Stimulated activated CD4-positive, alpha-beta T cell treated with anti-CD3 and anti-CD28 coated beads, Interleukin-4, amount 100 ng/mL, for 1 hour (primary cell): Measurements from ENCODE around the gene CMTM7.
"Not testable (repeated sequence)": the region's sequence is repeated elsewhere in the genome, so short reads cannot be mapped to it uniquely, and the experiment has no call there.

Experiments used
- DNase-seq: peaks from one replicate; pipeline ENCODE4 v3.0.0-alpha.2; 2020

The CMTM7 gene

GRCh38 chr3:32439421-32439820, 47.8 kb downstream of the CMTM7 start:
- DNase-seq = not testable (repeated sequence)

GRCh38 chr3:32440611-32441350, 49.1 kb downstream of the CMTM7 start:
- DNase-seq = no peak

GRCh38 chr3:32442766-32443165, 51.1 kb downstream of the CMTM7 start:
- DNase-seq = no peak

GRCh38 chr3:32443478-32443877, 51.8 kb downstream of the CMTM7 start:
- no peak for DNase-seq

GRCh38 chr3:32447865-32448400, 56.3 kb downstream of the CMTM7 start:
- no peak for DNase-seq

GRCh38 chr3:32448686-32449474, 57.2 kb downstream of the CMTM7 start:
- DNase-seq = no peak

GRCh38 chr3:32449691-32450090, 58.0 kb downstream of the CMTM7 start:
- no peak for DNase-seq

GRCh38 chr3:32450426-32450825, 58.8 kb downstream of the CMTM7 start:
- DNase-seq = no peak

GRCh38 chr3:32450992-32451659, 59.5 kb downstream of the CMTM7 start:
- no peak for DNase-seq

- no peak for DNase-seq
Observed at GRCh38 chr3:32452009-32452408, 60.4 kb downstream of the CMTM7 start.

GRCh38 chr3:32453346-32453745, 61.7 kb downstream of the CMTM7 start:
- no peak for DNase-seq

GRCh38 chr3:32454111-32454510, 62.5 kb downstream of the CMTM7 start:
- DNase-seq = no peak

GRCh38 chr3:32454731-32455608, 63.3 kb downstream of the CMTM7 start:
- DNase-seq = no peak

- no peak for DNase-seq
Observed at GRCh38 chr3:32455609-32456428, 64.2 kb downstream of the CMTM7 start.

- DNase-seq = no peak
Observed at GRCh38 chr3:32456429-32457130, 64.9 kb downstream of the CMTM7 start.

- DNase-seq = peak; percentile 49
Observed at GRCh38 chr3:32457971-32458471, 66.4 kb downstream of the CMTM7 start.

GRCh38 chr3:32459450-32459849, 67.8 kb downstream of the CMTM7 start:
- no peak for DNase-seq

- peak; percentile 42 for DNase-seq
Observed at GRCh38 chr3:32460031-32460749, 68.5 kb downstream of the CMTM7 start.

GRCh38 chr3:32460817-32461496, 69.3 kb downstream of the CMTM7 start:
- not testable (repeated sequence) for DNase-seq
